Motor neuron (in vitro differentiated cells): ENCODE results near the gene MAML3. TPM values are rescaled to one million over a fixed set of nuclear protein-coding genes. Genes with fewer than 3 reads are reported as not detected.

Experiments
- ATAC-seq, 8 experiments: fragments of 200-7000 bp; cut with Tn5 transposase; replicated peaks in 6 of 8; 2 replicates each; pipeline ENCODE4 v1.8.0; 2021; ENCODE audit warnings: mild to moderate bottlenecking in 8 of 8, moderate library complexity in 8 of 8
- H3K27ac ChIP-seq, 2 donors: fragments of 250-450 bp; sonication (Bioruptor Pico); 2 replicates each; pipeline ENCODE4 v1.9.0; 2021; ENCODE audit warnings: antibody characterized with exemption in 2 of 2, mild to moderate bottlenecking in 2 of 2, moderate library complexity in 1 of 2
- H3K4me1 ChIP-seq, 2 donors: fragments of 250-450 bp; sonication (Bioruptor Pico); replicated peaks in 1 of 2; 2 replicates each; pipeline ENCODE4 v1.6.1; 2021; ENCODE audit warnings: antibody characterized with exemption in 2 of 2, mild to moderate bottlenecking in 2 of 2, moderate library complexity in 1 of 2
- H3K4me3 ChIP-seq, 5 donors: fragments of 250-450 bp; sonication (Bioruptor Pico); 2 replicates each; pipeline ENCODE4 v1.9.0; 2021; ENCODE audit warnings: antibody characterized with exemption in 5 of 5, mild to moderate bottlenecking in 5 of 5, moderate library complexity in 4 of 5
- WGBS, 10 experiments: fragments of 450-650 bp; shearing (Covaris generic); methylation state at CpG; one replicate each; pipeline ENCODE4 v1.0.0; 2022; 5-methylcytosine and 5-hydroxymethylcytosine counted together
- in situ Hi-C, 9 experiments: fragments of 400-800 bp; cut with MboI; loops; one replicate each; pipeline ENCODE4 v1.15.0; 2021; ENCODE audit warnings: low sequenced_read_pairs in 9 of 9, low pct_unique_long_range_greater_than_20kb in 2 of 9; ENCODE audit not compliant: unreplicated experiment in 9 of 9
- total RNA-seq, 8 experiments: library from RNA; unstranded; fragments of 300-600 nt; gene quantifications; 2 replicates each; pipeline versions ENCODE4 v1.2.3 to v1.2.4, GENCODE V29; 2022

Gene MAML3
- total RNA-seq, 8 experiments from 2014 or later, result 1.7 to 24.0 (median 12.9) TPM

DNA sequence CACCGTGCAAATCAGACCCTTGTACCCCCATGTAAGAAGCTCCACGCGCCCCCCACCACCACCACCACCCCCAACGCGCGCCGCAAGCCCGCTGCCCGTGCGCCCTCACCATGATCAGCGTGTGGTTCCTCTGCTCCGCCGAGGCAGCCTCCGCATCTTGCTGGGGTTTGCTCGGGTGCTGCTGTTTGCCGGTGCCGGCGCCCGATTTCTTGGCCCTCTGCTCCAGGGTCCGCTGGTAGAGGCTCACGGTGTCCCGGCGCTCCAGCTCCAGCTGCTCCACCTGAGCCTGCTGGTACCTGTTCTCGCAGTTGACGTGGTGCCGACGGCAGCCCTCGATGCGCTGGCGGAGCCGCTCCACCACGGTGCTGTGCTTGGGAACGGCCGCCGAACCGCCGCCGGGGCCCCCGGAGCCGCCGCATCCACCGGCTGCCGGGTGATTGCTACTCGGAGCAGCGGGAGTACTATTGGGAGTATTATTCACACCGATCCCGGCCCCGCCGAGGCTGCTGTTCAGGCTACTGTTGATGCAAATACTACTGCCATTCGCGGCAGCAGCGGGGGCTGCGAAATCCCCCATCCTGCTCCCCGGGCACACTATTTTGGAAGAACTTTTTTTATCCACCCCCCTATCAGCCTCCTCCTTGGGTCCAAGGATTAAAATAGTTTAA is 1.1 kb downstream of the MAML3 start:
- H3K4me3 ChIP-seq, result peak overlapping the region; percentile 55 to 90 (median 72)
- peak in 1 of 8 experiments; percentile 0 for ATAC-seq
- WGBS, 10 experiments, result 0 to 2% (median 0%) methylated on average over 2 to 14 of the region's 54 CpGs; no CpG with 5 or more reads in 5 of the 10 experiments
- peaks cover 12 to 18% of the 10 kb centered on the region in 2 donors for H3K4me1 ChIP-seq
- in situ Hi-C loops, result loop anchor here in 2 of 9 experiments (10.0 to 25.0 kb wide), 3 partner anchors 102 to 418 kb away; no protein-coding TSS in a partner anchor
- peak overlapping the region; percentile 94 to 97 for H3K27ac ChIP-seq

- peaks cover 18 to 25% of the 10 kb centered on the region in 2 donors for H3K4me1 ChIP-seq
- in situ Hi-C loops, result loop anchor here in 2 of 9 experiments (10.0 to 25.0 kb wide), 3 partner anchors 103 to 417 kb away; no protein-coding TSS in a partner anchor
- H3K27ac ChIP-seq, result peak overlapping the region; percentile 94 to 97
- peak overlapping the region; percentile 55 to 90 (median 72) for H3K4me3 ChIP-seq
- ATAC-seq, result peak; percentile 8 to 52 (median 46)
- WGBS, 10 experiments, result 0% methylated on average over 1 to 11 of the region's 50 CpGs; no CpG with 5 or more reads in 7 of the 10 experiments
Observed at GRCh38 chr4:140152013-140152703, 1.8 kb downstream of the MAML3 start.

DNA sequence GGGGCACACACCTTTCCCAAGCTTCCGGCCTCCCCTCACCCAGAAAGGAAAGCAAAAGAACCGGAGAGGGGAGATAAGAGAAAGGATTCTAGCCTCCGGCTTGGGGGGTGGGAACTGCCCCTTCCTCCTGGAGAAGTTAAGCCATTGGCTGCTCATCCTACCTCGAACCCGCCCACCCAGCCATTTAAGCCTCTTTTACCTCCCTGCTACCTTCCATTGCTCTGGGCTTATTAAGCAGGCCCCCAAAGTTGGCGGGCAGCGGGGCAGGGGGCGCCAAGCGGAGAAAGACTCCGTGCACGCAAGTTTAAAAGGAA is 2.3 kb downstream of the MAML3 start:
- 0 to 5% methylated on average over 1 to 8 of the region's 11 CpGs; no CpG with 5 or more reads in 8 of the 10 experiments for WGBS, 10 experiments
- peak overlapping the region; percentile 55 to 90 (median 72) for H3K4me3 ChIP-seq
- peak overlapping the region; percentile 94 to 97 for H3K27ac ChIP-seq
- in situ Hi-C loops, result loop anchor here in 2 of 9 experiments (10.0 to 25.0 kb wide), 3 partner anchors 103 to 417 kb away; no protein-coding TSS in a partner anchor
- peaks cover 23 to 29% of the 10 kb centered on the region in 2 donors for H3K4me1 ChIP-seq
- ATAC-seq, result peak; percentile 13 to 65 (median 49)

DNA sequence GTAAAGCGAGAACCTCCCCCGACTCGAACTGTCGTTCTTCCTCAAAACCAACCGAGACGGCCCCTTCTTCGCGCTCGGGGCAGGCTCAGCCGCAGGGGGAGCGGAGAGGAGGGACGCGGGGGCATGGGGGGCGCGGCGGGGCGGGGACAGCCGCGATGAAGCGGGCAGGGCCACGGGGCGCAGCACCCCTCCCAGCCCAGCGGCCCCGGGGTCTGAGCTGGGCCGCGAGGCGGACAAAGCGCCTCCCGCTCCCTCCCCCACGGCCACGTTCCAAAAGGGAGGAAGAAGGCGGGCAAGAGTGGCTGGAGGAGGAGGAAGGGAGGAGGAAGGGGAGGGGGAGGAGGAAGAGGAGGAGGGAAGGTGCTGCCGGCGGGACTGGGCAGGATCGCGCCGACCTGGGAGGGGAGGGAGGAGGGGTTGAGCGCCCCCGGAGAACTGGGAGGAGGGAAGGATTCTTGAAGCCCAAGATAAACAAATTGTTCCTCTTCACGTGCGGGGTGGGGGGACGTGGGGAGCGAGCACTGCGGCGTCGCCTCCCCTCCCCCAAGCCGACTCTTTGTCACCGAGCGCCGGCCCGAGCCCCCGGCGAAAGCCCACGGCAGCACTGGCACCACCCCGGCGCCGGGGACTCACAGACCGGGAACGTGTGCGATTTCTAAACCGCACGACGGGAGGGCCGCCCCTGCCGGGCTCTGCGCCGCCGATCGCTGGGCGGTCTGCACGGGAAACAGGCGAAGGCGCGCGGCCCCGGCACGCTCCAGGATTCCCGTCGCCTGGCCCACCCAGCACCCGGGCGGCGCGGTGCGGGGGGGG is 2.9 kb downstream of the MAML3 start:
- in situ Hi-C loops, result loop anchor here in 2 of 9 experiments (10.0 to 25.0 kb wide), 3 partner anchors 104 to 416 kb away; no protein-coding TSS in a partner anchor
- Histone ChIP-seq H3K4me1 (peaks cover 23 to 29% of the 10 kb centered on the region in 2 donors), H3K4me3 (peak overlapping the region; percentile 55 to 90 (median 72)), H3K27ac (peak overlapping the region; percentile 94 to 97)
- peak; percentile 28 to 62 (median 36) for ATAC-seq
- 0% methylated on average over 1 to 12 of the region's 84 CpGs; no CpG with 5 or more reads in 8 of the 10 experiments for WGBS, 10 experiments

DNA sequence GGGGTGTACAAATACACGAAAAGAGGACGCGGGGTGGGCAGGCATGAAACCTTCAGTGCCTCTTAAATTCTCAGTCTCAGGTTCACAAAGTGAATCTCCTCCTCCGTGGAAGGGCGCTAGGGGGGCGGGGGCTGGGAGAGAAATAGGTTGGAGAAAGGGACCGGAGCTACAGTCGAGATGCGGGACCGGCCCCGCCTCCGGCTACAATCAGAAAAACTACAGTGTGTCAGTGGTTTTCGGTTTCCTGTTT is 3.4 kb downstream of the MAML3 start:
- no CpG with 5 or more reads among the region's 13 CpGs for WGBS, 10 experiments
- Histone ChIP-seq H3K27ac (peak overlapping the region; percentile 94 to 97), H3K4me3 (peak overlapping the region; percentile 55 to 90 (median 72)), H3K4me1 (peaks cover 23 to 30% of the 10 kb centered on the region in 2 donors)
- peak in 7 of 8 experiments; percentile 8 to 37 (median 15) for ATAC-seq
- in situ Hi-C loops, result loop anchor here in 2 of 9 experiments (10.0 to 25.0 kb wide), 3 partner anchors 104 to 416 kb away; no protein-coding TSS in a partner anchor

DNA sequence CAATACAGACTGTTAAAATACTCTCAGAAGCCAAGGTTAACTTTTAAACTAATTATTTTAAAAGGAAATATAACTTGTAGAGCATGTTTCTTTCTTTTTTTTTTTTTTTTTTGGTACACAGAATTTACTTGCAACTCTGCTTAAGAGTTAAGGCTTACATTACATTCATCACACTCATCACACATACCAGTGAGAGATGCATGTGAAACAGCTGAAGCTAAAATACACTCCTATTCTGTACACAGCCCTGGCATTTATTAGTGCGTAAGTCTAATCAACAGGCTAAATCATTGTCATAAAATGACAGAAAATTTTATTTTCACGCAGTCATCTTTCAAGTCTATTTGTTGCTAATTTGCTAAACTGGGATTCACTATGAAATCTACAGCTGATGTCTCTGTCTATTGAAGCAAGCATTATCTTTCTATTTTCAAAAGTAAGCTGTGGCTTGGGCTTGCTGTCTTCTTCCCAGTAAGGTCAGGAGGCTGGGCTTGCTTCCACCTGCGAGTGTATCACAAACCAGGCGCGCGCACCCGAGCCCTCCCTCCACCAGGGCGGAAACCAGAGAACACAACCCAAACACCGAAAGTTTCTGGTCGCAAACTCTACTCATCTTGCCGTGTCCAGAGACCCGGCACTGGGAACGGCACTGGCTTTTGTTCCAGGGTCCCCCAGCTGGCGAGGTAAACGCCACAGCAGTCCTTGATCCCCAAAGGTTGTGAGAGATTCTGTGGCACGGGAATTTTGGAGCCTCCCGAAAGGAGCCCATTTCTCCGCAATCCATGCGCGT is 3.9 kb downstream of the MAML3 start:
- peak in 3 of 8 experiments; percentile 1 to 5 (median 4) for ATAC-seq
- Histone ChIP-seq H3K4me1 (peaks cover 27 to 35% of the 10 kb centered on the region in 2 donors), H3K27ac (peak overlapping the region; percentile 94 to 97), H3K4me3 (peak overlapping the region; percentile 55 to 90 (median 72))
- in situ Hi-C loops, result loop anchor here in 2 of 9 experiments (10.0 to 25.0 kb wide), 3 partner anchors 105 to 415 kb away; no protein-coding TSS in a partner anchor
- 0 to 57% (median 3%) methylated on average over 1 to 18 of the region's 20 CpGs; no CpG with 5 or more reads in 2 of the 10 experiments for whole genome bisulfite sequencing, 10 experiments

DNA sequence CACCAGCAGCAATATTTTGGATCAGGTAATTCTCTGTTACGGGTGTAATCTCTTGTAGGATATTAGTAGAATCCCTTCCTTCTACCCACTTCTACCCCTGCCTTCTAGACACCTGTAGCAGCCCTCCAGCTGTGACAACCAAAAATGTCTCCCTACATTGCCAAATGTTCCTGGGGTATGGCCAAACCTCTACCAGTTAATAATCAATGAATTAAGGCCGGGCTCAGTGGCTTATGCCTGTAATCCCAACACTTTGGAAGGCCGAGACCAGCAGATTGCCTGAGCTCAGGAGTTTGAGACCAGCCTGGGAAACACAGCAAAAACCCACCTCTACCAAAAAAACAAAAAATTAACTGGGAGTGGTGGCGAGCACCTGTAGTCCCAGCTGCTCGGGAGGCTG is 9.9 kb downstream of the MAML3 start:
- Histone ChIP-seq H3K27ac (no peak overlapping the region), H3K4me3 (no peak overlapping the region), H3K4me1 (peaks cover 27 to 34% of the 10 kb centered on the region in 2 donors)
- in situ Hi-C loops, result no loop called here
- no peak for ATAC-seq
- 76 to 100% (median 90%) methylated on average over 1 to 4 of the region's 5 CpGs; no CpG with 5 or more reads in 2 of the 10 experiments for WGBS, 10 experiments

DNA sequence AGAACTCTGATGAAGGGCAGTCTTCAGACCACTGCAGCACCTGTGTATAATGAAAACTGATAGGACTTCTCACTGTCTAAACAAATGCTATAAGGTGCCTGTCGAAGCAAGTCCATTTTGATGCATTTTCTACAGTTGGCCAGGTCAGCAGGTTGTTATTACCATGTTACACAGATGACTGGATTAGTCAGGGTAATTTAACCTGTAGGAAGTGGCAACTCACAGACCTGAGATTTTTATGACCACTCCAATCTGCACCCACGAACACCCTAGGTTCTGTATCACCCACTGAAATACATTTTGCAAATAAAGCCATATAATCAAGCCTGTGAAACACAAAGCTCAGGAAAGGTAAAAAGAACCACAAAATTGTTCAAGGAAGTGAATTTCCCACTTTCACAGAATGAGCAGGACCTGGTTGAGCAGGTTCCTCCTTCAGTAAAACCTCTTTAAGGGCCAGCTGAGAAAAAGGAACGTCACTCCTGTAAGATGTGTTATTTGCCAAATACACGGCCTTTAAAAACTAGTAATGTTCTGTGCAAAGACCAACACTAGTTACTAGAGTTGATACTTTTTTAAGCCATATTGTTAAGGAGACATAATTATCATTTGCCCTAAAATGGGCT is 12.7 kb downstream of the MAML3 start:
- no peak overlapping the region for H3K27ac ChIP-seq
- H3K4me1 ChIP-seq, result peaks cover 15 to 21% of the 10 kb centered on the region in 2 donors
- in situ Hi-C loops, result no loop called here
- WGBS, 10 experiments, result 80 to 100% (median 93%) methylated on average over 1 to 4 of the region's 4 CpGs; no CpG with 5 or more reads in 1 of the 10 experiments
- peak in 1 of 8 experiments; percentile 24 for ATAC-seq
- H3K4me3 ChIP-seq, result no peak overlapping the region

- in situ Hi-C loops, result no loop called here
Observed at GRCh38 chr4:140140566-140140965, 13.4 kb downstream of the MAML3 start.

GRCh38 chr4:140138428-140138827 is 15.6 kb downstream of the MAML3 start:
- H3K4me1 ChIP-seq, result peaks cover 23 to 41% of the 10 kb centered on the region in 2 donors
- 46 to 100% (median 82%) methylated on average over 1 to 5 of the region's 6 CpGs for whole genome bisulfite sequencing, 10 experiments
- no peak for ATAC-seq
- in situ Hi-C loops, result no loop called here
- H3K4me3 ChIP-seq, result no peak overlapping the region
- H3K27ac ChIP-seq, result no peak overlapping the region

More at GRCh38 chr4:140140566-140140965, 13.4 kb downstream of the MAML3 start:
- ATAC-seq, result no peak
- Histone ChIP-seq H3K27ac (no peak overlapping the region), H3K4me3 (no peak overlapping the region), H3K4me1 (peaks cover 21 to 27% of the 10 kb centered on the region in 2 donors)
- 80 to 100% (median 97%) methylated on average over 1 to 3 of the region's 3 CpGs; no CpG with 5 or more reads in 3 of the 10 experiments for WGBS, 10 experiments

DNA sequence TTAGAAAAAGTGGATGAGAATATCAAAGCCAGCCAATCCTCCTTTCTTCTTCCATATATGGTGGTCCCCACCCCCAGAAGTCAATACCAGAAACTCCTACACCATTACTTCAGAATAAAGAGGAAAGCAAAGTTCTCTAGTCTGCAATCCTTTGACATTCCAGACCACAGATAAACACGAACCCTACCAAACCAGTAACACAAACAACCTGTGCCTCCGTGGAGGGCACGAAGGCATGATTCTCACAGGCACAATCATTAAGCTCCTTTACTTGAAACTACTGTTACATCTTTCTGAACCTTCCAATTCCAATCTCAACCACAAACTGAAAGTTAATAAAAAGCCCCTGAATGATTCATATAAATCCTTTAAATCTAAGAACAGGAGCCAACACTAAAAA is 16.3 kb downstream of the MAML3 start:
- no peak overlapping the region for H3K4me3 ChIP-seq
- ATAC-seq, result no peak
- peaks cover 23 to 41% of the 10 kb centered on the region in 2 donors for H3K4me1 ChIP-seq
- in situ Hi-C loops, result no loop called here
- no peak overlapping the region for H3K27ac ChIP-seq
- 33 to 100% (median 75%) methylated on average over 1 to 3 of the region's 3 CpGs; no CpG with 5 or more reads in 4 of the 10 experiments for WGBS, 10 experiments
